Middle frontal gyrus (tissue), 1 donor: ENCODE measurements around the gene SPTBN2.
A peak's percentile ranks its signal among the peaks of the same experiment; 100 is the strongest.
"Not testable (repeated sequence)": the region's sequence is repeated elsewhere in the genome, so short reads cannot be mapped to it uniquely, and the experiment has no call there.

ENCODE experiments used
- DNase-seq: peaks from one replicate; pipeline ENCODE4 v3.0.0-alpha.2; 2015; ENCODE audit warnings: low spot score; ENCODE audit errors: extremely low spot score

SPTBN2 gene

DNA sequence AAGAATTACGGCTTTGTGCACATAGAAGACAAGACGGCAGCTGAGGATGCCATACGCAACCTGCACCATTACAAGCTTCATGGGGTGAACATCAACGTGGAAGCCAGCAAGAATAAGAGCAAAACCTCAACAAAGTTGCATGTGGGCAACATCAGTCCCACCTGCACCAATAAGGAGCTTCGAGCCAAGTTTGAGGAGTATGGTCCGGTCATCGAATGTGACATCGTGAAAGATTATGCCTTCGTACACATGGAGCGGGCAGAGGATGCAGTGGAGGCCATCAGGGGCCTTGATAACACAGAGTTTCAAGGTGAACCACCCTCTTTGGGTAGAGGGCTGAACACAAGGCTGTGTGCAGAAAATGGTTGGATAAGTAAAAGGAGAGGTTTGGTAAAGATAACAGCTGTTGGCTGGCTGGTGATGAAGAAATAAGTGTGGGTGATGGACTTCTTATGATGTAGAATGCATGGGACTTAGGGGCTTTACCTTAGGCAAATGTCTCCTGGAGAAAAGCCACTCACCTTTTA lies 89.1 kb downstream of the SPTBN2 start:
- not testable (repeated sequence) for DNase-seq

DNA sequence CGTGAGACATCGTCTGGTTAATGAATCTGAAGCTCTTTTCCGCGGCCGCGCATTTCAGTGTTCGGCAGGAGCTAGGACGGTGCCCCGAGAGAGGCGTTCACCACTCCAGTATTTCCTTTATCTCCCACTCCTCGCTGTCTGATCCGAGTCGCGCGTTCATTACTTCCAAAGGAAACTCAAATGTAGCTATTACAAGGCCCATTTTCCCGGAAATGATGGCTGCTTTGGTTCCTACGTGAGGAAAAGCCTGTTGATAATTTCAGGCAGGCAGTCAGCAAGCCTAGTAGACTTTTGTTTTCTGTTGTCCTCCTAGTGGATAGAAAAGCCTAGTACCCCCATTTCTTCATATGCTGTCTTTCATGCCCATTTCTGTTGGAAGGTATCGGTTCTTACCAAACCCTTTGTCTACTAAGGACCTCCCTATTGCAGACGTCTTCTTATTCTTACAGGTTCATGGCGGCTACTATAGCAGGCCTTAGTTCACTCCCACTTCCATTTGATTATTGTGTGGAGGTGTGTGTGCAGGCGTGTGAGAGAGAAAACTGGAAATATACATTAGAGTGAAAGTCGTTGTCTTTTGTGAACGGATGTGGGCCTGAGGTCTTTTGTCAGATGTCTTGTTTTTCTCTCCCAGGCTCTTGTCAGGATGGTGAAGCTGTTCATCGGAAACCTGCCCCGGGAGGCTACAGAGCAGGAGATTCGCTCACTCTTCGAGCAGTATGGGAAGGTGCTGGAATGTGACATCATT lies 89.8 kb downstream of the SPTBN2 start:
- peak; percentile 17 for DNase-seq

DNA sequence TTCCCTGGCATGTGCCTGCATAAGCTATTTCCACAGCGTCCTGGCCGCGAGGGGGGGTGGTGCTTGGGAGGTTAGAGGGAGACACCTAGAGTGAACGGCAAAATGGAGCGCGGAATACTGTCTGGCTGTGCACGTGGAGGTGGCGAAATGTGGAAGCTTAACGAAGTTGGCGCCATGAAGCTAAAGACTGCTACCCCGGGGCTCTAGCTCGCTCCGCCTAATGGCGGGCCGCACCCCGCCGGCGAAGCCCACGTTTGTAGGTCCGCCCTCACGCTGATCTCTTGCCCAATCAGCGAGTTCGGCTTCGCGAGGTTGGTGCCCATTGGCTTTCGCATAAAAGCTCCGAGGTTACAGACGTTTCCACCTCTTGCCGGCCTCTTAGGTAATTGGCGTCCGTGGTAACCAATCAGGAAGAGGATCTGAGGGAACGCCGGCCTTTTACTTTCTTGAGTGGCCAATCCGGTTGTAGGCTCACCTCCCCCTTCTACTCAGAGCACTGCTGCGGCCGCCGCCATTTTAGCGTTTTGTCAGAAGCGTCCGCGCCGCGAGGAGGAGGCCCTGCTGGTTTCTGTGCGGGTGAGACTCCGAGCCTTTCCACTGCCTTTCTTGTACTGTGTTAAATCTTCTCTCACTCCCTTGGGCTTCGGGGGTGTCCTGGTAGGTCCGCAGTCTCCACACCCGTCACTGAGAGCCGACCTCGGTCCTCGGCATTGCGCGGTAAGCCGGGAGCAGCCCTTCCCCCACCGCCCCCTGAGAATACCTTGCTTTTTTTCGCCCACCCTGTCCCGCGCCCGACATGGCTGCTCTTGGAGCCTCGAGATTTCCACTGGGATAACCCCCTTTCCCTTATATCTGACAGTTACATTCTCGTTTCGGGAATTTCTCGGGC lies 90.6 kb downstream of the SPTBN2 start, which contains the start of gene RBM4:
Gene RBM4 (plus strand): TSS at position 527 of the 889 bp plus-strand sequence. CDS start 1,009 bp downstream, outside the sequence.
- peak; percentile 100 for DNase-seq

DNA sequence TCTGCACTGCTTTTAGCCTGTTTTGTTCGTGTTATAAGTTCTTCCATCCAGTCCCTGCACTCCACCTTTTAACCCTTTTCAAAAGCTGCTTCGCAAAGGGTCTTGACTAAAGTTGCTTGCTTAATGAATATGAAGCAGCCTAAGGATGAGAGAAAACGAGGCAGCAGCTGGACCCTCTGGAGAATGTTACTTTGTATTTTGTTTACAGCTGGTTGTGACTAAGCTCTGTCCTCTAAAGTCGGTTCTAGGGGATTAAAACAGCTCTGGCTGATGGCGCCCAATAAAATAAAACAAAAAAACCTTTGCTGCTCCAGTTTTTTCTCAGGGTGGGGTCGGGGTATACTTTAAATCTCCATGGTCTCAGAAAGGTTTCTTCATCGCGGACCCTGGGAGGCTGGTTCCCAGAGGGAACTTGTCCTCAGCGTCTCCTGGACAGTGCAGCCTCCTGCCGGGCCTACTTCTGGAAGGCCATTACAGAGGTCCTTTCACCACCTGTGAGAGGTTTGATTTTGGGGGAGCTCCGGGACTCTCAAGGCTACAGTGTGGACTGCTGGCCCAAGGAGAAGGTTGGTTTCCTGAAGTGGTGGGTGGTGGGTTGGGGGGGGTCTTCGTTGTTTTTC lies 91.3 kb downstream of the SPTBN2 start:
- DNase-seq, result no peak

DNA sequence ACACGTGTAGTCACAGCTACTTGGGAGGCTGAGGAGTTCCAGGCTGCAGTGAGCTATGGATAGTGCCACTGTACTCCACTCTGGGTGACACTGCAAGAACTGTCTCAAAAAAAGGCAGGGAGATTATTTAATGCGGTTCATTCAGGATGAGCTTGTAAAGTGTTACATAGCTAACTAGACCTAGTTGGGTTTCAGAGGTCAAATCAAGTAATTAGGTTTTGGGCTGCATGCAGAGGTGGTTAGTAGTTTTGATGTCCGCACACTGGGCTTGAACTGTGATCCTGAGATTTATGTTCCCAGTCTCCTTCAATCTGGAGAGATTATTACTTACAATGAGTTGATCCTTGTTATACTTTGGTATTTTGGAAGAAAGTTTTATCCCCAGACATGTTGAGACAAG lies 92.6 kb downstream of the SPTBN2 start:
- no peak for DNase-seq
